Activated T-cell treated with anti-CD3 and anti-CD28 coated beads, Interleukin-2, amount 50 U/mL, for 72 hours (primary cell): ENCODE measurements around the gene DPP7. TPM values are rescaled to one million over a fixed set of nuclear protein-coding genes. Genes with fewer than 3 reads are reported as not detected.

Experiments used
- ATAC-seq, 2 donors: fragments of 150-1000 bp; cut with Tn5 transposase; replicated peaks in 1 of 2; 2 replicates each; pipeline ENCODE4 v1.10.0; 2021; ENCODE audit warnings: moderate library complexity in 2 of 2, mild to moderate bottlenecking in 1 of 2
- DNase-seq, 2 donors: peaks; one replicate each; pipeline ENCODE4 v3.0.0; 2021 to 2022; ENCODE audit warnings: mixed read lengths in 1 of 2
- H3K27ac Mint-ChIP-seq: one replicate; pipeline ENCODE4 v1.8.0; 2022; ENCODE audit warnings: mild to moderate bottlenecking, moderate library complexity, mixed read lengths
- H3K27me3 Mint-ChIP-seq: one replicate; pipeline ENCODE4 v1.8.0; 2022; ENCODE audit warnings: low read depth, mixed read lengths
- H3K36me3 Mint-ChIP-seq, 2 donors: one replicate each; pipeline ENCODE4 v1.8.0; 2022; ENCODE audit warnings: mixed read lengths in 2 of 2, mild to moderate bottlenecking in 1 of 2; ENCODE audit not compliant: insufficient read depth in 2 of 2
- H3K4me1 Mint-ChIP-seq: one replicate; pipeline ENCODE4 v1.8.0; 2022; ENCODE audit warnings: low read depth, mixed read lengths
- H3K4me3 Mint-ChIP-seq, 2 donors: one replicate each; pipeline ENCODE4 v1.8.0; 2022; ENCODE audit warnings: mild to moderate bottlenecking in 2 of 2, mixed read lengths in 2 of 2, moderate library complexity in 2 of 2
- H3K9me3 Mint-ChIP-seq, 2 donors: one replicate each; pipeline ENCODE4 v1.8.0; 2022; ENCODE audit warnings: mixed read lengths in 2 of 2
- total RNA-seq, 2 donors: library from RNA; stranded (reverse); gene quantifications; one replicate each; pipeline ENCODE4 v1.2.3, GENCODE V29; 2022

Gene DPP7
- total RNA-seq, 2 donors from 2014 or later: 155 to 158 TPM

DNA sequence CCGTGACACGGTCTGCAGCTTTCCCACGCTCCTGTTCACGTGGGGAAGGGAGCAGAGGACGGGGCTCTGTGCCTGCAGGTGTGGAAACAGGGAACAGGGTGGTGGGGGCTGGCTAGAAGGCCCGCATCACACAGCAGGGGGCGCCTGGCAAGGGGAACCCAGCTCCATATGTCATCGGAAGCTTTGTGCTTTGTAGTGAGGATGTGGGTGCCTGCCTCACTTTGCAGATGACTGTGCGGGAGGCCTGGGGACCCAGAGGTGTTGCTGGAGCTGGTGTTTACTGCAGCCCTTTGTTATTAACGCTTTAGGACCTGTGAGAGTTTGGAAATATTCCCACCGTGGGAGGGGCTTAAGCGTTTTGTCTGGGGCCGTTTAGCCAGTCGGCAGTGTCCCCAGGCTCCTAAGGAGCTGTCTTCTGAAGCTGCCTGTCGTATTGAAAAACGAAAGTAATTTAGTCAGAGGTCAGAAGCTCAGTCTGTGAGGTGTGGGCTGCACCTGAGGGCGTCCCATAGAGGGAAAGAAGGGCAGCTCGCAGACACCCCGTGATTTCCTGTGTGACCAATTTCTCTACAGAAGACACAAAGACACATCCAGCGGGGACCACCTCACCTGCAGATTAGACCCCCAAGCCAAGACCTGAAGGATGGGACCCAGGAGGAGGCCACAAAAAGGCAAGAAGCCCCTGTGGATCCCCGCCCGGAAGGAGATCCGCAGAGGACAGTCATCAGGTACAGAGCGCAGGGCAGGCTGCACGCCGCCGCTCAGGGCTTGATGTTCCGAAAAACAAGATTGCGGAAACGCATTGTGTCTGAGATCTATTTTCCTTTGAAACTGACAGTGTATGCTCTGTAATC lies 18.6 kb downstream of the DPP7 start:
- Mint-ChIP-seq H3K4me3 (peak overlapping the region; percentile 77 to 85), H3K9me3 (no peaks in the 10 kb centered on the region), H3K27me3 (no peaks in the 10 kb centered on the region), H3K4me1 (peaks cover 25% of the 10 kb centered on the region), H3K27ac (peak overlapping the region; percentile 64), H3K36me3 (peaks cover 0 to 19% of the 10 kb centered on the region in 2 donors)
- DNase-seq (peak; percentile 88 to 93), ATAC-seq (peak; percentile 97 to 98)

DNA sequence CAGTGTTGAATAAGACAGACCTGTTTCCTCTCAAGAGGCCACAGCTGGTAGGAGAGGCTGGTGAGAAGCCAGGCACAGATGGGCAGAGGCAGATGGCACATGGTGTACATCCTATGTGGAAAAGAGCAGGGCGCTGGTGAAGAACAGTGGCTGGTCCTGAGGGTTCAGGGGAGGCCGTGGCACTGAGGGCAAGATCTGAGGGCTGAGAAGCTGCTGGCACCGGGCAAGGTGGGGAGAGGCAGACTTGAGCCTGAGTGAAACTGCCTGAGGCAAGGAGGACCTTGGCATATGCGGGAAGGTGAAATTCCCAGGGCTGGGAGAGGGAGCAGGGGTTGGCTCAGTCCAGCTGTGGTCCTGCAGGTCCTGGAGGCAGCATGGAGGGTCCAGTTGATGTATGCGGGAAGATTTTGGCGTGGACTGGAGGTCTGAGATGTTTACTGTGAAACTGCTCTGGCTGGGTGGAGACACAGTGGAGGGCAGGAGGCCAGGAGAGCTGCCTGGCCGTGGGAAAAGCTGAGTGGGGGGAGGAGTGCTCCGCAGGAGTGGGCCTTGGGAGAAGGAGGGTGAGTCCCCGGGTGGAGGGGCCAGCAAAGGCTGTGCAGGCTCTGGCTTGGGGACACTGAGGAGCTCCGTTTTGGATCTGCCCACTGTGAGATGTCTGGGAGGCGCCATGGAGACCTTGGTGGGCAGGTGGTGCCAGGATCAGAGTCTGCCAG lies 25.1 kb downstream of the DPP7 start:
- H3K4me3 Mint-ChIP-seq: no peak overlapping the region
- H3K4me1 Mint-ChIP-seq: peaks cover 35% of the 10 kb centered on the region
- H3K9me3 Mint-ChIP-seq: no peaks in the 10 kb centered on the region
- DNase-seq (no peak), ATAC-seq (no peak)
- H3K27me3 Mint-ChIP-seq: no peaks in the 10 kb centered on the region
- peak overlapping the region; percentile 51 for H3K27ac Mint-ChIP-seq
- peaks cover 0 to 2% of the 10 kb centered on the region in 2 donors for H3K36me3 Mint-ChIP-seq

DNA sequence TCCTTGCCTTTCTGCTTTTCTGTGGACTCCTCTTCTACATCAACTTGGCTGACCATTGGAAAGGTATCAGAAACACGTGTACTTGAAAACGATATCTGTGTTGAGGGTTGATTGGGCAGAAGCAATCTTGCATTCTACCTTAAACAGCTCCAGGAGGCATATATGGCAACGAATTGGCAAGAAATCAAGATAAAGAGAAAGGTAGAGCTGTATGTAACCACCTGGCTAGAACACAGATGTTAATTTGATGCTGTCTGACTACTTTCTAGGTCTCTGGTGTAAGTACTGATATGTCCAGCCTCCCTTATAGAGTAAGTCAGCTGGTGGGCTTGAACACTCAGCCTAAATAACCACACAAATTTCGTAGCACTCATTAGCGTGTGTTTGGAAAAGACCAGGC lies 26.4 kb downstream of the DPP7 start:
- no peaks in the 10 kb centered on the region for H3K27me3 Mint-ChIP-seq
- H3K4me1 Mint-ChIP-seq: peaks cover 39% of the 10 kb centered on the region
- peak overlapping the region; percentile 67 to 92 for H3K4me3 Mint-ChIP-seq
- no peaks in the 10 kb centered on the region for H3K9me3 Mint-ChIP-seq
- H3K27ac Mint-ChIP-seq: peak overlapping the region; percentile 12
- no peak for DNase-seq
- no peak for ATAC-seq
- H3K36me3 Mint-ChIP-seq: no peaks in the 10 kb centered on the region

DNA sequence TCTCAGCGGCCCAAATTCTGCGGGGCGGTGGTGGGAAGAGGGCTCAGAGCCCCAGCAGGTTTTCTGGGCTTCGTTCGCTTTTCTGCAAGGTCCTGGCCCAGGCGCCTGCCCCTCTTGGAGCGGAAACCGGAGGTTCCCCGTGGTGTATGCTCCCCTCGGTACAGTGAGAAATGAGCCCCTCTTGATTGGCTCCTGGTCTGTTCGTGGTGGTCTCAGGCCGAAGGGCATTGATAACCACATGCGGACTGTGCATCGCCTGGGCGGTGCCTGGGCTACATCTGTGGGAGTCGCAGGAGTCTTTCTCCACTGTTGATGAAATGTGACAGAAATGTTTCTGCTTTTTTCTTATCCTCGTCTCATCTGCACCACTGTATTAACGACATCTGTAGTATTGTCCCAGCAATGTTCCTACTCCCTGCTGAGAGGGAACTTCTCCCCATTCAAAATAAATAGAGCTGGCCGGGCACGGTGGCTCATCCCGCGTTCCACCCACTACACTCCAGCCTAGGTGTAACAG lies 27.1 kb downstream of the DPP7 start:
- H3K9me3 Mint-ChIP-seq: no peaks in the 10 kb centered on the region
- H3K36me3 Mint-ChIP-seq: no peaks in the 10 kb centered on the region
- ATAC-seq: peak in 1 of 2 donors; percentile 1
- DNase-seq: no peak
- H3K27ac Mint-ChIP-seq: peak overlapping the region; percentile 12
- H3K27me3 Mint-ChIP-seq: no peaks in the 10 kb centered on the region
- H3K4me1 Mint-ChIP-seq: peaks cover 40% of the 10 kb centered on the region
- peak overlapping the region; percentile 67 to 92 for H3K4me3 Mint-ChIP-seq

DNA sequence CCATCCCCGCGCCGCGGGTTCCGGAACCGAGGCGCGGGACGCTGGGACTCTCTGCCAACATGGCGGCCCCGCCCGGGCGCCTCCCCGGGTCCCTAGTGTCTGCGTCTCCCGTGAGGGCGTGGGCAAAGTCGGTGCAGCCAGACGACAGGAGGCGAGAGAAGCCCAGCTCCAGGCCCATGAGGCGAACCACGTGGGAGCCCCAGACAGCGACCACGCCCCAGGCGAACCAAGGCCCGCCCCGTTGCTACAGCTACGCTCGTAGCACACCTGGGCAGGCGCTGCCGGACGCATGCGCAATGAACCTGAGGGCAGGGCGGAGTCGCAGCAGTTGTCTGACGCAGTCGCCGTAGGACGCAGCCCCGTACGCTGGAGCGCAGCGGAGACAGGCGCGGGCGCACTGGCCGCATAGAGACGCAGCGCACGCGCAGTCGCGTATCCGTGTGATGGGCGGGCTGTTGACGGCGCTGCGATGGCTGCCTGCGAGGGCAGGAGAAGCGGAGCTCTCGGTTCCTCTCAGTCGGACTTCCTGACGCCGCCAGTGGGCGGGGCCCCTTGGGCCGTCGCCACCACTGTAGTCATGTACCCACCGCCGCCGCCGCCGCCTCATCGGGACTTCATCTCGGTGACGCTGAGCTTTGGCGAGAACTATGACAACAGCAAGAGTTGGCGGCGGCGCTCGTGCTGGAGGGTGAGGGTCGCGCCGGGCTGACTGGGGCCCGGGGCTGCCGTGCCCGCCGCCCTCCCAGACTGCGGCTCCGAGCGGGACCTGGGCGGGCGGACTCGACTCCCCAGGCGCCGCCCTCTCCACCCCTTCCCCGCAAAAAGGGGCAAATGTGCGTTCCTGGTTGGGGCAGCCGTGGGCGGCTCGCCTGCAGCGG lies 27.8 kb downstream of the DPP7 start, which contains the start of gene MAN1B1:
Gene MAN1B1, plus strand, starts transcription at position 455 of the 878 bp plus-strand sequence. Its CDS starts 15 bp downstream, at position 470.
- H3K36me3 Mint-ChIP-seq: no peaks in the 10 kb centered on the region
- peak within 1 kb of the TSS; percentile 79 to 93 for H3K4me3 Mint-ChIP-seq
- DNase-seq: peak; percentile 99 to 100
- peak within 1 kb of the TSS; percentile 96 for H3K27ac Mint-ChIP-seq
- peaks cover 40% of the 10 kb centered on the region for H3K4me1 Mint-ChIP-seq
- no peaks in the 10 kb centered on the region for H3K27me3 Mint-ChIP-seq
- H3K9me3 Mint-ChIP-seq: no peaks in the 10 kb centered on the region
- ATAC-seq: peak; percentile 83 to 89

DNA sequence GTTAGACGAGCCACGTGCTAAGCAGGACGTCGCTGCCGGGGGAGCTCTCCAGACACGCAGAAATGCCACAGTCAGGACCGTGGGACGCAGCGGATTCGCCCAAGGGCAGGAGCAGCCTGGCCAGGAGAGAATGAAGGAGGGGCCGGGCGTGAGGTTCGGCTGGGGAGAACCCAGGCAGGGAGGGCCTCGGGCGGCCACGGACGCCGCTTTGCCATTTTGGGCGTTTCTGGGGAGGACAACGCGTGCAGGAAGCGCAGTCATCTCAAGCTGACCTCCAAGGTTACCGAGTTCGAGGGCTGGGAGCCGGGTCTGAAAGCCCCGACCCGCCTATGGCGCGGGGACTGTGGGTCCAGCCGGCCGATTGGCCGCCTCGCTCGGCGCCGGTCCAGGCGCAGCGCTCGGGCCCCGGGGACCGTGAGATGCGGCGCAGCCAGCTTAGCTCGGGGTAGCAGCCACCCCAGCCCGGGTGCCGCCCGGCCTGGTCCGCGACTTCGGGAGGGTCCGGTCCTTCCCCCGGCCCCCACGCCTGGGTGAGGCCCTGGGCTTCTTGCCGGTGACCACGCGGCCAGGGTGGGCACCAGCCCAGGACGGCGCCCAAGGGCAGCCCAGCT lies 28.5 kb downstream of the DPP7 start:
- Mint-ChIP-seq H3K27ac (peak overlapping the region; percentile 96), H3K9me3 (no peaks in the 10 kb centered on the region), H3K4me1 (peaks cover 40% of the 10 kb centered on the region), H3K27me3 (no peaks in the 10 kb centered on the region), H3K4me3 (peak overlapping the region; percentile 79 to 93), H3K36me3 (no peaks in the 10 kb centered on the region)
- peak; percentile 0 to 4 for ATAC-seq
- DNase-seq: peak; percentile 50 to 58

DNA sequence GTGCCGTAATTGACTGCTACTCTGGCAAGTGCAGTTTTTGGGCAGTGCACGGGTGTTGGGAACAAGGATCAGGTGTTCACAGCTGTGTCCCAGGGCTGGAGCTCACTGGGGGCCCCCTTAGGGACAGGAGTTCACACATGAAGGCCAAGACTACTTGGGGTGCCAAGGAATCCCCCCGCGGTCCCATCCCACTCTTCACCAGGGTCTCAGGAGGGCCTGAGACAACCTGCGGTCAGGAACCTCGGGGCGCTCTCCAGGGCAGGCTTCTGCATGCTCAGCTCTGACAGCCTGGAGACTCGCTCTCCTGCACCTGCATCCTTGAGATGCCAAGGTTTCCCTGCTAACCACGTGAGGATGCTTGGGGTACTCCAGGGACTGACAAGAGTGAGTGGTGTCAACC lies 30.0 kb downstream of the DPP7 start:
- ATAC-seq (no peak), DNase-seq (no peak)
- no peaks in the 10 kb centered on the region for H3K27me3 Mint-ChIP-seq
- H3K36me3 Mint-ChIP-seq: no peaks in the 10 kb centered on the region
- no peak overlapping the region for H3K27ac Mint-ChIP-seq
- no peaks in the 10 kb centered on the region for H3K9me3 Mint-ChIP-seq
- peaks cover 40% of the 10 kb centered on the region for H3K4me1 Mint-ChIP-seq
- peak overlapping the region in 1 of 2 donors; percentile 37 for H3K4me3 Mint-ChIP-seq

DNA sequence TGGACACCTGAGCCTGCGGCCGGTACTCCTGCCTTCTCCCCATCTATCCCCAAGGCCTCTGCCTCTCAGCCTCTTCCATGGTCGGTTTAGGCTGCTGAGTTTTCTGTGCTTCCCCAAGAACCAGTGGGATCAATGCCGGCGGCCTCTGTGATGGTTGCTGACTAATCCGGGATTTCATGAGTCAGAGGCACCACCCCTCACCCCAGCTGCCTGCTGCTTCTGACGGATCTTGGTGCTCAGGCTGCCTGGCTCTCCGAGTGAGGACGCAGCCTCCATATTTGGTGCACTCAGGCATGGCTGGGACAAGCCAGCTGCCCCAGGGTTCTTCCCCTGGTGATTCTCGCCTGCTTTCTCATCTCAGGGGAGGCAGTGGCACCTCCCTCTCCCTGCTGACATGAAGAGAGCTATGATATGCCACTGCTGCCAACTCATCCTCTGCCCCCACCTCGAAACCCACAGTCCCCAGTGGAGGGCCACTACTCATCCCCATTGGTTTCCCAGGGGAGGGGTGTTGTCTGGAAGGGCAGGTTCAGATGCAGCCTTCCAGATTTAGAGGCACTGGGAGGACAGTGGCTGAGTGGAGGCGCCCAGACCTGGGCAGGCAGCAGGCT lies 31.0 kb downstream of the DPP7 start:
- Mint-ChIP-seq H3K36me3 (no peaks in the 10 kb centered on the region), H3K4me1 (peaks cover 38% of the 10 kb centered on the region), H3K4me3 (peak overlapping the region in 1 of 2 donors; percentile 19), H3K27ac (no peak overlapping the region), H3K9me3 (no peaks in the 10 kb centered on the region), H3K27me3 (no peaks in the 10 kb centered on the region)
- DNase-seq (peak; percentile 59 to 72), ATAC-seq (peak; percentile 5 to 12)

DNA sequence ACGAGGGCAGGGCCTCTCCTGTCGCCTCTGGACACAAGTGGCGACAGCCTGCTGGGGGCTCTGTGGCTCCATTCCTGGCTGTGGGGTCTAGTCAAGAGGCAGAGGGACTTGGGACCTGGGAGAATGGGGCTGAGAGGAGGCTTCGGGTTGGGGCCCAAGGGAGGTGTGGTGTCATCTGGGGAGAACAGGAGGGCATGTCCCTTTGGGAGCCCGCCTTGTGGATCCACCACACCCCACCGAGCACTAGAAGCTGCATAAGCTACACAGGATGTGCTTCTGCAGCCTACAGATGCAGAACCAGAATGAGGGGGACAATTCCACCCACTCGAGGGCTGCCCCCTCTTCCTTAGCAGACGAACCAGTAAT lies 31.6 kb downstream of the DPP7 start:
- ATAC-seq (no peak), DNase-seq (no peak)
- Mint-ChIP-seq H3K36me3 (no peaks in the 10 kb centered on the region), H3K27ac (no peak overlapping the region), H3K4me3 (no peak overlapping the region), H3K4me1 (peaks cover 32% of the 10 kb centered on the region), H3K27me3 (no peaks in the 10 kb centered on the region), H3K9me3 (no peaks in the 10 kb centered on the region)

DNA sequence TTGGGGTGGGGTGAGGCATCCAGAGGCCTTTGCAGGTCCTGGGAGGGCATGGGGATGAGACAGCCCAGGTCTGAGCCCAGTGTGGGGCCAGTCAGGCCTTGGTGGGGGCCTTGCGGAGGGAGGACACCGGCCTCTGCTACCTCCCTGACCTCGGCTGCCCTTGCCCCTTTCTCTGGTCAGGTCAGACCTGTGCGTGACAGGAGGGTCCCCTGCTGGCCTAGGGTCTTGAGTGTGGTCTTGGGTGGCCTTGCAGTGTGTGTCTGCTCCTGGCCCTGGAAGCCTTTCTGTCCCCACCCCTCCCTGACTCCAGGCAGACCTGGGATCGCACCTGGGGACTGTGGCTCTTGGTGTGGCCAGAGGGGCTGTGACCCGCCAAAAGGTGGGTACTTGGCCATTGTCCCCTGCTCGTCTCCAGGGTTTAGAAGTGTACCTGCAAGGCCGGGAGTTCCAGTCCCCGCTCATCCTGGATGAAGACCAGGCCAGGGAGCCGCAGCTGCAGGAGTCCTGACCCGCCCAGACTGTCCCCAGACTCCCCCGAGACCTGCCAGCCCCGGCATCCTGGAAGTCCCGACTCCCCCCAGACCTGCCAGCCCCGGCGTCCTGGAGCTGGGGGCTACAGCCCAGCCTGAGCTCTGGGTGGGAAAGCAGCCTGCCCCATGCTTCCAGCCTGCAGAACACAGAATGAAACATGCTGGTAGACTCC lies 32.2 kb downstream of the DPP7 start:
- H3K27ac Mint-ChIP-seq: no peak overlapping the region
- H3K27me3 Mint-ChIP-seq: no peaks in the 10 kb centered on the region
- ATAC-seq (no peak), DNase-seq (no peak)
- no peak overlapping the region for H3K4me3 Mint-ChIP-seq
- H3K4me1 Mint-ChIP-seq: peaks cover 27% of the 10 kb centered on the region
- no peaks in the 10 kb centered on the region for H3K36me3 Mint-ChIP-seq
- H3K9me3 Mint-ChIP-seq: no peaks in the 10 kb centered on the region

DNA sequence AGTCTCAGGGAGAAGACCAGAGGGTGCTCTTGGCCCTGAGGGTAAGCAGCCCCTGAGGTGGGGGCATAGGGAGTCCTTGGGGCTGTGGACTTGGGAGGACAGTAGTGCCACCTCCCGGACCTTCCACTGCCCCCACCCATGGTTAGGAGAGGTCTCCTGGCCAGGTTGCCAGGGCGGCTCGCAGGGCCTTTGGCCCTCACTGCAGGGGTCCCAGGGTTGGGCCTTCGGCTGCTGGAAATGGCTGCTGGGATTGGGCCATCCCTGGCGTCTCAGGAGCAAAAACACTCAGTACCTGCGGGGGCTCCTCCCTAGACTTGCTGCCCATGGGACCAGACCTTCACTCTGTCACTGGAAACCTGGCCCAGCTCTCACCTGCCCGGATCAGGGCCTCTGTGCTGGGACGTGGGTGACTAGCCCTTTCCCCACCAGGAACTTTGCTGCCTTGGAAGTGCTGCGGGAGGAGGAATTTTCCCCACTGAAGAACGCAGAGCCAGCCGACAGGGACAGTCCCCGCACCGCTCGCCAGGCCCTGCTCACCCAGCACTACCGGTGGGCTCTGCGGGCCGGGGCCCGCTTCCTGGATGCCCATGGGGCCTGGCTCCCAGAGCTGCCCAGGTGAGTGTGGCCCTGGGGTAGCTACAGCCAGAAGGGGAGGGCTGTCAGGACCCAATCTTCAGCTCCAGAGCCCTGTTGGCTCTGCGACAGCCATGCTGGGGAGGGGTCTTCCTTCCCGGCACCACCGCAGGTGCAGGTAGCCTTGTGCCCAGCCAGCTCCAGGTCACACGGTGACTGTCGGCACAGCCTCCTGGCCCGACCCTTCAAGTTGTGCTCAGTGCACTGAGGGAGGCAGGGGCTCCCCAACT lies 34.0 kb downstream of the DPP7 start:
- Mint-ChIP-seq H3K9me3 (no peaks in the 10 kb centered on the region), H3K4me1 (peaks cover 21% of the 10 kb centered on the region), H3K36me3 (no peaks in the 10 kb centered on the region), H3K27ac (no peak overlapping the region), H3K27me3 (no peaks in the 10 kb centered on the region), H3K4me3 (peak overlapping the region in 1 of 2 donors; percentile 31)
- ATAC-seq (no peak), DNase-seq (no peak)
